NT2/D1 (cell line): ENCODE data around the gene ACOX3.

Experiments
- DNase-seq: peaks from one replicate; pipeline ENCODE4 v3.0.0-alpha.2; 2011; ENCODE audit warnings: low read depth, low spot score
- H3K27me3 ChIP-seq: 2 replicates; pipeline ENCODE4 v1.6.0; 2011; ENCODE audit warnings: mild to moderate bottlenecking; ENCODE audit not compliant: insufficient read length, insufficient read depth
- H3K36me3 ChIP-seq: 2 replicates; pipeline ENCODE4 v1.6.1; 2011; ENCODE audit warnings: mild to moderate bottlenecking, low read length, mixed read lengths; ENCODE audit not compliant: insufficient read depth, insufficient read length
- H3K4me1 ChIP-seq: 2 replicates; pipeline ENCODE4 v1.5.1; 2011; ENCODE audit not compliant: insufficient read depth, insufficient read length
- H3K4me3 ChIP-seq: 2 replicates; pipeline ENCODE4 v1.5.1; 2011; ENCODE audit warnings: low read depth; ENCODE audit not compliant: insufficient read length
- H3K9ac ChIP-seq: 2 replicates; pipeline ENCODE4 v1.6.0; 2011; ENCODE audit warnings: low read depth; ENCODE audit not compliant: insufficient read length
- H3K9me3 ChIP-seq: 2 replicates; pipeline ENCODE4 v1.5.1; 2011; ENCODE audit warnings: mild to moderate bottlenecking, low read length; ENCODE audit not compliant: insufficient read depth
- SUZ12 ChIP-seq: IDR thresholded peaks from 2 replicates; pipeline ENCODE4 v1.6.1; 2011; ENCODE audit not compliant: insufficient read length, insufficient read depth; ENCODE audit errors: extremely low read depth
- YY1 ChIP-seq: IDR thresholded peaks from 2 replicates; pipeline ENCODE4 v1.6.1; 2011; ENCODE audit not compliant: insufficient read length, insufficient read depth
- ZNF274 ChIP-seq: IDR thresholded peaks from 2 replicates; pipeline ENCODE4 v1.6.1; 2011; ENCODE audit warnings: mild to moderate bottlenecking, low read depth, low read length

Gene ACOX3

DNA sequence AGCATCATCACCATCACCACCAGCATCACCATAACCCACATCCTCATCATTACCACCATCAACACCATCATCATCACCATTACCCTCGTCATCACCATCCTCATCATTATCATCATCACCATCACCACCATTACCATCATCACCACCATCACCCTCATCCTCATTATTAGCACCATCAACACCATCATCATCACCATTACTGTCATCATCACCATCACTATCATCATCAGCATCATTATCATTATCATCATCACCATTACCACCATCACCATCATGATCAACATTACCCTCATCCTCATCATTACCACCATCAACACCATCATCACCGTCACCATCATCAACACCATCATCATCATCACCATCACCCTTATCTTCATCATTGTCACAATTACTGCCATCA lies 119.3 kb downstream of the ACOX3 start:
- TF ChIP-seq YY1 (no peak), SUZ12 (no peak), ZNF274 (no peak)
- H3K4me3 ChIP-seq, result no peak overlapping the region
- peaks cover 10% of the 10 kb centered on the region for H3K4me1 ChIP-seq
- no peak overlapping the region for H3K9ac ChIP-seq
- DNase-seq, result no peak
- H3K9me3 ChIP-seq, result peaks cover 24% of the 10 kb centered on the region; the same call in 1 of the 2 replicates
- no peaks in the 10 kb centered on the region for H3K36me3 ChIP-seq
- H3K27me3 ChIP-seq, result no peaks in the 10 kb centered on the region

DNA sequence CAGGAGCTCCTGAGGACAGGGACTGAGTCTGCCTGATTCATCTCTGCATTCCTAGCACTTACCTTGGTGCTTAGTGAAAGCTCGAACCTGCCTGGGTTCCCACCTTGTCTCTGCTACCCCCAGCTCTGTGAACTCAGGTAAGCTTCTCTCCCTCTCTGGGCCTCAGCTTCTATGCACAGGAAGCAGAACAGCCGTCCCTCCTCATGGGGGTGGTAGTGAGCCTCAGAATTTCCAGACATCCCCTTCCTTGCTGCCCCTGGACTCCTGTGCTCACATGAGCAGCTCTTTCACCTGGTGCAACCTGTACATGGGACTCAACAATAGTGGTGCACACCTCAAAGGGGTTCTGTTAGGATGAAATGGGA lies 120.2 kb downstream of the ACOX3 start:
- H3K9me3 ChIP-seq, result peaks cover 20% of the 10 kb centered on the region; the same call in 1 of the 2 replicates
- DNase-seq, result no peak
- no peak overlapping the region for H3K4me3 ChIP-seq
- H3K36me3 ChIP-seq, result no peaks in the 10 kb centered on the region
- TF ChIP-seq ZNF274 (no peak), SUZ12 (no peak)
- H3K9ac ChIP-seq, result no peak overlapping the region
- H3K27me3 ChIP-seq, result no peaks in the 10 kb centered on the region
- peaks cover 16% of the 10 kb centered on the region for H3K4me1 ChIP-seq

DNA sequence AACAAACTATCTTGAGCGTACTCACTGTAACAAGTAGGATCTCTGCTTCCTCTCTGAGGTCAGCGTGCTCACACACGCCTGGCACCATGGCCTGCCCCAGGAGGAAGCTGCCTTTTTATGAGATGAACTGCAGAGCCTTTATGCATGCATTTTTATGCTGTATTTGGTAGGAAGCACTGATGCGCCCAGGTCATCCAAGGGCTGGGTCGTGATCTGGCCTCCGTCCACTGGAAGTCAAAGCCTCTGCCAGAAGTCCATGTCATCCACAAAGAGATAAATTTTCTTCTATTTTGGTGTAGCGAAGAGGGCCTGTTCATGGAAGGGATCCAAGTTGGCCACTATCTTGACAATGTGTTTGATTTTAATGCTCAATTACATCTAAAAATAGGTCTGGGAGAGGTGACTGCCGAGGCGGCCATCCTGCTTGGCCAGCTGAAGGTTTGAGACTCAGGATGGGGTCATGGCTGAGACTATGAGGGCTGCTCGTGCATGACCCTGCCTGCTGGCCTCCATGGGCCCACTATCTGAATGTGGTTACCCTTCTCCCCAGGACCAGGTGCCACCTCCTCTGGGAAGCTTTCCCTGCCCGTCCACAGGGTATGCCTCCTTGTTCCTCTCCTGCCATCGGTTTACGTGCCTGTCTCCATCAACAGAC lies 120.7 kb downstream of the ACOX3 start:
- TF ChIP-seq ZNF274 (no peak), SUZ12 (no peak), YY1 (no peak)
- Histone ChIP-seq H3K9ac (no peak overlapping the region), H3K36me3 (no peaks in the 10 kb centered on the region), H3K27me3 (no peaks in the 10 kb centered on the region), H3K9me3 (peaks cover 19% of the 10 kb centered on the region; the same call in 1 of the 2 replicates), H3K4me1 (peaks cover 18% of the 10 kb centered on the region), H3K4me3 (no peak overlapping the region)
- DNase-seq, result no peak

DNA sequence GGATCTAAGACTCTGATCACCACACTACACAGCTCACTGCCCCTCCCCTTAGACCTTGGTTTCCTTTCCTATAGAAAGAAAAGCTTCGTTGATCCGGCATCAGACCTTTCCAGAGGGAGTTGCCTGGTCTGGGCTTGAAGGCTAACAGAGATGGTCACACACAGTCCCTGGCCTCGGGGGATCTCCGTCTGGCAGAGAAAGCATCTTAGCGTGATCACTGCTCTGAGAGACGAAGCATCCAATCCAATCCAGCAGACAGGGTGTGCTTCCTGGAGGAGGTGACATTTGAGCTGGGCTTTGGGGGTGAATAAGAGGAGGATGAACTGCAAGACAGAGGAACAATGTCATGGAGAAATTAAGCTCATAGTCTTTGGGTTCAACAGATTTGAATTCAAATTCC lies 121.5 kb downstream of the ACOX3 start:
- no peaks in the 10 kb centered on the region for H3K36me3 ChIP-seq
- no peak for DNase-seq
- no peak overlapping the region for H3K9ac ChIP-seq
- no peak overlapping the region for H3K4me3 ChIP-seq
- peaks cover 18% of the 10 kb centered on the region for H3K4me1 ChIP-seq
- TF ChIP-seq ZNF274 (no peak), YY1 (no peak), SUZ12 (no peak)
- peaks cover 11% of the 10 kb centered on the region; the same call in 1 of the 2 replicates for H3K9me3 ChIP-seq
- H3K27me3 ChIP-seq, result no peaks in the 10 kb centered on the region

DNA sequence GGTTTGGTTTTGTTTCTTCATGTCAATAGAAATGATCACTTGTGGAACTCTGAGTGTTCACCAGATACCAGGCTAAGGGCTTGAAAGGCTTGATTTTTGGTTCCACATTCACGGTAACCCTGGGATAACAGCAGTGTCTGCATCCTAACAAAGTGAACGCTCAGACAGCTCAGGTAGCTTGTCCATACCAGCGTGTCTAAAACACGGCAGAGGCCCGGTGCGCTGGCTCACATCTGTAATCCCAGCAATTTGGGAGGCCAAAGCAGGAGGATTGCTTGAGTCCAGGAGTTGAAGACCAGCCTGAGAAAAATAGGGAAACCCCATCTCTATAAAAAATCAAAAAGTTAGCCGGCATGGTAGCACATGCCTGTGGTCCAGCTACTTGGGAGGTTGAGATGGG lies 122.0 kb downstream of the ACOX3 start:
- Histone ChIP-seq H3K36me3 (no peaks in the 10 kb centered on the region), H3K27me3 (no peaks in the 10 kb centered on the region), H3K4me3 (no peak overlapping the region), H3K9ac (no peak overlapping the region), H3K4me1 (peaks cover 18% of the 10 kb centered on the region), H3K9me3 (peaks cover 6% of the 10 kb centered on the region; the same call in 1 of the 2 replicates)
- TF ChIP-seq SUZ12, result no peak
- TF ChIP-seq ZNF274, result no peak
- TF ChIP-seq YY1, result no peak
- DNase-seq, result no peak

DNA sequence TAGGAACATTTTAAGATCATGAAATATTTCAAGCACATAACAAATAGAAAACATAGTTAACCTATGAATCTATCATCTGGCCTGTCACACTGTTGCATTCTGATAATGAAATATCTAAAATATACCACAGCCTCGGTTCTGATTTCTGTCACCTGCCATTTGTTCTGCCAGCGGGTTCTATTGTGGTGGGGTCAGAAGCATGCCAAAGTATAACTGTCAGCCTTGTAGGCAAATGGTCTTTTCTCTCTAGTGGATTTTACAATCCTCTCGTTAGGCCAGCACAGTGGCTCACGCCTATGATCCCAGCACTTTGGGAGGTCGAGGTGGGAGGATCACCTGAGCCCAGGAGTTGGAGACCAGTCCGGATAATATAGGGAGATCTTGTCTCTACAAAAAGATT lies 123.0 kb downstream of the ACOX3 start:
- Histone ChIP-seq H3K4me3 (no peak overlapping the region), H3K4me1 (peaks cover 18% of the 10 kb centered on the region), H3K36me3 (no peaks in the 10 kb centered on the region), H3K27me3 (no peaks in the 10 kb centered on the region), H3K9ac (no peak overlapping the region), H3K9me3 (peaks cover 8% of the 10 kb centered on the region)
- DNase-seq, result no peak
- no peak for TF ChIP-seq ZNF274

DNA sequence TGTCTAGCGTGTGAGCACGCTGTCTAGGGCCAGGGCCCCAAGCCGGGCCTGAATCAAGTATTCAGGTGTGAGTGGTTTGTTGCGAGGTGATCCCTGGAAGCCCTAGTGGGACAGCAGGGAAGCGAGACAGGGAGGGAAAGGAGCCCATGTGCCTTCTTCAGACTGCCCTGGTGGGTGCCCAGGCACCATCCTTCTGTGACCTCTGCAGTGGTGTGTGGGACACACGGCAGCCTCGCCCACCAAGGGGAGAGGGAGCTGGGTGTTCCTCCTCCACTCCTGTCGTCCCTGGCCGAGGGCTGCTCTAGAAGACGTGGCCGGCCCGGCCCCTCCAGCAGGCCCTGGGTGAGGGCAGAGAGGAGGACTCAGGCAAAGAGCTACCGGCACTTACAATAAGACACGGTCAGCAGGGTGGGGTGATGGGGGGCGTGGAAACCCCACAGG lies 123.6 kb downstream of the ACOX3 start:
- no peak for TF ChIP-seq YY1
- TF ChIP-seq SUZ12, result no peak
- TF ChIP-seq ZNF274, result no peak
- H3K4me3 ChIP-seq, result no peak overlapping the region
- H3K36me3 ChIP-seq, result no peaks in the 10 kb centered on the region
- no peak overlapping the region for H3K9ac ChIP-seq
- peaks cover 18% of the 10 kb centered on the region for H3K4me1 ChIP-seq
- no peaks in the 10 kb centered on the region for H3K27me3 ChIP-seq
- H3K9me3 ChIP-seq, result peaks cover 11% of the 10 kb centered on the region
- DNase-seq, result no peak
